Breast epithelium (tissue), 3 donors: ENCODE data around the gene ATP2B2.

Experiments used
- POLR2A ChIP-seq: fragments of 450-650 bp; IDR thresholded peaks from one replicate; pipeline ENCODE4 v1.6.1; 2016; ENCODE audit warnings: antibody characterized with exemption, mild to moderate bottlenecking, moderate library complexity
- POLR2AphosphoS5 ChIP-seq, 3 donors: sonication (generic); formaldehyde crosslinking; IDR thresholded peaks; one replicate each; pipeline ENCODE4 v1.6.1; 2017; ENCODE audit warnings: antibody characterized with exemption in 3 of 3
- TF ChIP-seq, protein P1 (sequence below), 3 donors: fragments of 450-650 bp; IDR thresholded peaks; one replicate each; pipeline ENCODE4 v1.5.1; 2016 to 2017; ENCODE audit warnings: antibody characterized with exemption in 3 of 3, mild to moderate bottlenecking in 3 of 3, moderate library complexity in 3 of 3

DNA sequence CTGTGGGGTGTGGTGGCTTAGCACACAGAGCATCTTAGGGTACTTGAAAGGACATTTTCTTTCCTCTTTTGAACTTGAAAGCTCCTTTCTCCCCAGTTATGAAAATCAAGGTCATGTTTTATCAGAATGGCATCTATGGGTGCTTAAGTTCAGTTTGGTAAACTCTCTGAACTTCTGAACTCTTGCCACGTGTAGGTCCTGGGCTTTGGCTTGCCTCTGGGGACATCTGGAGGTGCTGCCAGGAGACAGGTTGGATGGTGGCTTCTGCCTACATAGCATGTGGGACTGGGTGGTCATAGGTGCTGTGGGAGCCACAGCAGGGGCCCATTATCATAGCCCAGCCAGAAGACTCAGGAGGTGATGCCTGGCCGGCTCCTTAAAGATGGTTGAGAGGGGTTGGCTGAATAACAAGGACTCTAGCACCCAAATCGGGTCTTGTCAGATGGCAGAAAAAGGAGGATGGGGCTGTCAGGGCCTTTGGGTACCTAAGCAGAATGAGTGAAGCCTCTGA lies 228.2 kb downstream of the ATP2B2 start:
- TF ChIP-seq POLR2AphosphoS5 (IDR thresholded peaks at IDR 0.05) (no peak), POLR2A (no peak)
- TF ChIP-seq, protein P1, sequence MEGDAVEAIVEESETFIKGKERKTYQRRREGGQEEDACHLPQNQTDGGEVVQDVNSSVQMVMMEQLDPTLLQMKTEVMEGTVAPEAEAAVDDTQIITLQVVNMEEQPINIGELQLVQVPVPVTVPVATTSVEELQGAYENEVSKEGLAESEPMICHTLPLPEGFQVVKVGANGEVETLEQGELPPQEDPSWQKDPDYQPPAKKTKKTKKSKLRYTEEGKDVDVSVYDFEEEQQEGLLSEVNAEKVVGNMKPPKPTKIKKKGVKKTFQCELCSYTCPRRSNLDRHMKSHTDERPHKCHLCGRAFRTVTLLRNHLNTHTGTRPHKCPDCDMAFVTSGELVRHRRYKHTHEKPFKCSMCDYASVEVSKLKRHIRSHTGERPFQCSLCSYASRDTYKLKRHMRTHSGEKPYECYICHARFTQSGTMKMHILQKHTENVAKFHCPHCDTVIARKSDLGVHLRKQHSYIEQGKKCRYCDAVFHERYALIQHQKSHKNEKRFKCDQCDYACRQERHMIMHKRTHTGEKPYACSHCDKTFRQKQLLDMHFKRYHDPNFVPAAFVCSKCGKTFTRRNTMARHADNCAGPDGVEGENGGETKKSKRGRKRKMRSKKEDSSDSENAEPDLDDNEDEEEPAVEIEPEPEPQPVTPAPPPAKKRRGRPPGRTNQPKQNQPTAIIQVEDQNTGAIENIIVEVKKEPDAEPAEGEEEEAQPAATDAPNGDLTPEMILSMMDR (IDR thresholded peaks at IDR 0.05) = no peak
